Astrocyte of the spinal cord (primary cell): Measurements from ENCODE around the gene TCIRG1.

Experiments used
- DNase-seq: peaks from one replicate; pipeline ENCODE4 v3.0.0; 2011; ENCODE audit warnings: low read depth, low spot score
- H3K4me3 ChIP-seq: 2 replicates; pipeline ENCODE4 v1.5.1; 2011; ENCODE audit warnings: low read depth, mild to moderate bottlenecking, low read length, moderate library complexity
- CTCF ChIP-seq: IDR thresholded peaks from 2 replicates; pipeline ENCODE4 v1.5.1; 2012; ENCODE audit warnings: low read depth, mild to moderate bottlenecking, low read length, inconsistent platforms
- in situ Hi-C: cut with HindIII; loops from 2 replicates; pipeline ENCODE4 v1.10.0; 2017; ENCODE audit warnings: low sequenced_read_pairs

Gene TCIRG1

GRCh38 chr11:68016904-68017817 is 21.7 kb upstream of the TCIRG1 start:
- no peak overlapping the region for H3K4me3 ChIP-seq
- in situ Hi-C loops = no loop called here
- no peak for DNase-seq
- no peak for TF ChIP-seq CTCF

- no peak for DNase-seq
- in situ Hi-C loops = no loop called here
- no peak for TF ChIP-seq CTCF
Observed at GRCh38 chr11:68017980-68018729, 20.7 kb upstream of the TCIRG1 start.

GRCh38 chr11:68018730-68019190 is 20.1 kb upstream of the TCIRG1 start:
- no peak for DNase-seq
- TF ChIP-seq CTCF = no peak
- H3K4me3 ChIP-seq = no peak overlapping the region
- in situ Hi-C loops = no loop called here

More at GRCh38 chr11:68017980-68018729, 20.7 kb upstream of the TCIRG1 start:
- no peak overlapping the region for H3K4me3 ChIP-seq

GRCh38 chr11:68019486-68019885 is 19.3 kb upstream of the TCIRG1 start:
- no peak for TF ChIP-seq CTCF
- DNase-seq = no peak
- H3K4me3 ChIP-seq = no peak overlapping the region
- in situ Hi-C loops = no loop called here

DNA sequence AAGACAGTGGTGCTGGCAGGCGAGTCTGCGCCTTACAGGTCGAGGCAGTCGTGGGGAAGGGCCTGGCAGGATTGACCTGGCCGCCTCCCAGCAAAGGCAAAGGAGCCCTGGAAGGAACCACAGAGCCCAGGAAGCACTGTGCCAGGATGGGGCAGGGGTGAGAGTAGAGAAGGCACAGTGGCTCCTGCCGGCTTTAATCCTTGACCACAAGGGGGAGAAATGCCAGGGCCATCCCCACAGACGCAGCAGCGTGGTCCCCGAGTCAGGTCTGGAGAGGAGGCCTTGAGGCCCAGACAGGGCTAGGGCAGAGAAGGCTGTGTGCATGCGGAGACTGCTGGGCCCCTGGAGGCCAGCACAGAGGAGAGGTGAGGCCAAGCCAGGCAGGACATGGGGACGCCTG is 18.2 kb upstream of the TCIRG1 start:
- no peak for DNase-seq
- in situ Hi-C loops = no loop called here
- peak; percentile 59 for TF ChIP-seq CTCF
- H3K4me3 ChIP-seq = no peak overlapping the region

- DNase-seq = no peak
- peak; percentile 37 for TF ChIP-seq CTCF
- no peak overlapping the region for H3K4me3 ChIP-seq
- in situ Hi-C loops = no loop called here
Observed at GRCh38 chr11:68021167-68021787, 17.5 kb upstream of the TCIRG1 start.
